CD4-positive, alpha-beta T cell treated with Interleukin-6 for 4 hours (primary cell): ENCODE data around the gene KSR1.
A peak's percentile ranks its signal among the peaks of the same experiment; 100 is the strongest.
"Not testable (repeated sequence)": the region's sequence is repeated elsewhere in the genome, so short reads cannot be mapped to it uniquely, and the experiment has no call there.

ENCODE experiments used
- DNase-seq: peaks from one replicate; pipeline ENCODE4 v3.0.0-alpha.2; 2020; ENCODE audit warnings: mixed read lengths

KSR1 gene

DNA sequence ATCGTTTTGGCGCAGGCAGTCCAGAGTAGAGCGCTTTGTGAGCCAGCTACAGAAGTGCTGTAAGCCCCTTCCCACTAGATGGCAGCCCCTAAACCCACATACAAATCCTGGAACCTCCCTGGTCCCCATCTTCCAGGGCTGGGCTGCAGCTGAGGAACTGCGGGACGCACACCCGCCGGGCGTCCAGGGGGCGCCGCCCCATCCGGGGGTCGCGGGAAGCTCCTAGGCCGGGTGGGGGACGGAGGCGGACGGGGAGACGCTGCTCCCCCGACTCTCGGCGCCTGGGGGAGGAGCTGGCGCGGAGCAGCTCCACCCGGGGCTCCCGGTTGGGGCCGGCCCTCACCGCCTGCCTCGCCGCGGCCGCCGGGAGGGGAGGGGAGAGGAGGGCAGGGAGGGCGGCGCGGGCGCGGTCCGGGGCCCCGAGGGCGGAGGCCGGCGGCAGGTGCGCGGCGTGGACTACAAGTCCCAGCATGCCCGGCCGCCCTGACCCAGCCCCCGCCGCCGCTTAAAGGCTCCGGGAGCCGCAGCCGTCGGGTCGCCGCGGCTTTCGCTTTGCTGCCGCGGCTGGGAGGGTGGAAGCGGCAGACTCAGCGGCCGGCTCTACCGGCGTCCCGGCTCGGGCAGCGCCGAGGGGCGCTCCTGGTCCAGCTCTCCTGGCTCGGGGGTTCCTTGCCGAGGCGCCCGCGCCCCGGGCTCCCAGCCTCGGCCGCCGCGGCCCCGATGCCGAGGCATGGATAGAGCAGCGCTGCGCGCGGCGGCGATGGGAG lies at the start of gene KSR1:
KSR1 (plus strand) TSS at position 535 of the 767 bp plus-strand sequence; CDS start at position 731, 196 bp downstream.
- peak; percentile 89 for DNase-seq

DNA sequence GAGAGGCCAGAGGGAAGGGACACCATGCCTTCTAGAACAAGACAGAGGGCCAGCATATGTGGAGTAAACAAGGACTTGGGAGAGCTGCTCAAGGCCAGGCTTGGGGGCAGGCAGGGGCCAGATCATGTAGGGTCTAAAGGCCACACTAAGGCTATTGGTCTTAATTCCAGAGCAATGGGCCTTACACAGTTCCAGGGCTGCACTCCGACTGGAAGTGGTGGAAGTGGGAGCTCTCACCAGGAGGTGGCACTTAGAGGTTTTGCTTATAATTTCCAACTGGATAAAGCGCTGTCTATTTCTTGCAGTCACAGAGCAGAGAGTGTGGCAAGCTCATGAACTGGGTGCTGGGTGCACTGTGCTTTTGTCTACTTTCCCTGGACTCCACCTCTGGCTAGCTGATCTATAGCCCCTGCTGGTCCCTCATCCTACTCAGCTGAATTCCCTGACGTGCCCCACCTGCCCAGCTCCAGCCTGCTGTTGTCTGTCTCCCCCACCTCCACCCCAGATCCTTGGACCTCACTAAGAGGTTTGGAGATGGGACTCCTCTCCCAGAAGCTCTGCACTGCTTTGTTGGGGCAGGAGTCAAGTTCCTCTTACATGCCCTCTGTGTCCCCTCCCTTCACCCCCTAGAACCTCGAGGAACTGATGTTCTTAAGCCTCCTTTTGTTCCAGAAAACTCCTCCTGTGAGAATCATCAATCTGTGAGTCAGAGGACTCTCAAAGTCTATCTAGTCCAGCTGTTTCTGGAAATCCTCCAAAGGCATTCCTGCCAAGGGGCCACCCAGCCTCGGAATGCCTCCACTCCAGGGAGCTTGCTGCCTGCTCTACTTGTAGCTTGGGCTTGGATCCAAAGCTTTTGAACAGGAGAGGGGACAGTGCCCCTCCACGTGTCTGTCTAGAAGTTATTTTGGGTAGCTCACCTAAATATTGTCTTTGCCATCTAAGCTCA lies 48.1 kb upstream of the KSR1 start:
- no peak for DNase-seq

DNA sequence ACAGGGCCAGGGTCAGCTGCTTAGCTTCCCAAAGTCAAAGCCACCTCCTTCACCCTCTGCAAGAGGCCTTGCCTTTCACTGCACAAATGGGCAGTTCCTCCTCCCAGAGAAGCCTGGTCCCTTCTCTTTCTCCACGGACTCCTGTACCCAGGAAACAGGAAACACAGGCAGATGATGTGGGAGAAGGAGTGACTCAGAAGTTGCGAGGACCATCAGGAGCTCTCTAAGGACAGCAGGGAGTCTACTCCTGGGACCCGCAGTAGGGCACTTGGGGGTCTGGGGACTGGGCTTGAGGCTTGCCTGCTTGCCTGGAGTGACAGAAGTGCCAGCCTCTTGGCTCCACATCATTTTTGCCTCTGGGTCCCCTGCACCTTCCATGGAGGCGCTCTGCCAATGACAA lies 47.4 kb upstream of the KSR1 start:
- no peak for DNase-seq

DNA sequence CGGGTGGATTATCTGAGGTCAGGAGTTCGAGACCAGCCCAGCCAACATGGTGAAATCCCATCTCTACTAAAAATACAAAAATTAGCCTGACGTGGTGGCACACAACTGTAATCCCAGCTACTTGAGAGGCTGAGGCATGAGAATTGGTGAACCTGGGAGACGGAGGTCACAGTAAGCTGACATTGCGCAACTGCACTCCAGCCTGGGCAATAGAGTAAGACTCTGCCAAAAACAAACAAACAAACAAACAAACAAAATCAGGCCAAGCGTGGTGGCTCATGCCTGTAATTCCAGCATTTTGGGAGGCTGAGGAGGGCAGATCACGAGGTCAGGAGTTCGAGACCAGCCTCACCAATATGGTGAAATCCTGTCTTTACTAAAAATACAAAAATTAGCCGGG lies 44.1 kb upstream of the KSR1 start:
- not testable (repeated sequence) for DNase-seq

DNA sequence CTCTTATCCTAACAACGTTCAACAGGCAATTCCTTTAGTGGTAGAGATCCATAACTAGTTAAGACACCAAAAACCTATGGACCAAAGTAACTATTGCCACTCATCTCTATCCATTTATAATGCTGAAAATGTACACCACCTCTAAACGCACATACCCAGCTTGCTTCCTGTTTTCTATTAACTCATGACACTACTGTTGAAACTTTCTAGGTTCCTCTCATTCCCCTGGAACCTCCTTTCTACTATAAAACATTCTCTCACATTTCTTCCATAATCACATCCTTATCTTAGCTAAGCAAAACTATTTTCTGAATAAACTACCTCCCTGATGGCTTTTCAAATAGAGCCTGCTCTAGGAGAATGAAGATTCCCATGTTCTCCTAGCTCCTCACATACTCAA lies 42.9 kb upstream of the KSR1 start:
- DNase-seq = no peak

DNA sequence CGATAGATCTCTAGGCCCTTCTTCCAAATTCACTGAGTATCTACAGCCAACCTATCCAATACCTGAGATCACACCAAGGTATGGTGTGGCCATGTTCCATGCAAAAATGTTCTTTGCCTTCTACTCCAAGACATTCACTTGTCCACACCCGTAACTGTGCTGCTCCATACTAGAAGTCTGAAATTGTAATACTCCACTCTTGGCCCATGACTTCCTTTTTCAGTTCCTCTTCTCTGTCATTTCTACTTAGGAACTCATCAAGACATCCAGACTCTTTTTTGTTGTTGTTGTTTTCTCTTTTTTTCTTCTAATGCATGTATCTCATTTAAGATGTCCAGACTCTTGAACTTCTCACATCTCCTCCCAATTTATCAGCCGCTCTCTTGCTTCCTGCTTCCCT lies 42.5 kb upstream of the KSR1 start:
- no peak for DNase-seq

DNA sequence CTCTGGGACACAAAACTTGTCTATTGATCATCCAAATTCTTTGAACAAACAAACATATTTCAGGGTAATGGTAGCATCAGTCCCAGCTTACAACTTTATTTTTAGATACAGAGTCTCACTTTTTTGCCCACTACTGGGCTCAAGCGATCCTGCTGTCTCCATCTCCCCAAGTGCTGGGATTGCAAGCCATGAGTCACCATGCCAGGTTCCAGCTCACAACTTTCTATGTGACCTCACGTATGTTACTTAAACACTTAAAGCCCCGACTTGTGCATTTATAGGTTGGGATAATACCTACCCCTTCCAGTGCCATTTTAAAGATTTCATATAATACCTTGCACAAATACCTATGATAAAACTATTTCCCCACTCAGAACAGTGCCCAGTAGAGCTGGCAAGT lies 42.0 kb upstream of the KSR1 start:
- DNase-seq = no peak

DNA sequence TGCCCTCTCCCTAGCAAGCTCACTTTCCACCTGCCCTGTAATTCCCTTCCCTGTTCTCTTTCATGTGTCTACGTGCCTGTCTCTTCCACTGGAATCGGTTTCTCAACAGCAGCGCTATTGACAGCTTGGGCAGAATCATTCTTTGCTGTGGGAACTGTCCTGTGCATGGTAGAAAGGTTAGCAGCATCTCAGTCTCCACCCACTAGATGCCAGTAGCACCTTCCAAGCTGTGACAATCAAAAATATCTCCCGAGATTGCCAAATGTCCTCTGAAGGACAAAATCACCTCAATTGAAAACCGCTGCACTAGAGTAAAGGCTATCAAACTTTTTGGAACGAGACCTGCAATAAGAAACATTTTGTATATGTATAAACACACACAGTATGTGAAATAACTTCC lies 41.6 kb upstream of the KSR1 start:
- DNase-seq = no peak

DNA sequence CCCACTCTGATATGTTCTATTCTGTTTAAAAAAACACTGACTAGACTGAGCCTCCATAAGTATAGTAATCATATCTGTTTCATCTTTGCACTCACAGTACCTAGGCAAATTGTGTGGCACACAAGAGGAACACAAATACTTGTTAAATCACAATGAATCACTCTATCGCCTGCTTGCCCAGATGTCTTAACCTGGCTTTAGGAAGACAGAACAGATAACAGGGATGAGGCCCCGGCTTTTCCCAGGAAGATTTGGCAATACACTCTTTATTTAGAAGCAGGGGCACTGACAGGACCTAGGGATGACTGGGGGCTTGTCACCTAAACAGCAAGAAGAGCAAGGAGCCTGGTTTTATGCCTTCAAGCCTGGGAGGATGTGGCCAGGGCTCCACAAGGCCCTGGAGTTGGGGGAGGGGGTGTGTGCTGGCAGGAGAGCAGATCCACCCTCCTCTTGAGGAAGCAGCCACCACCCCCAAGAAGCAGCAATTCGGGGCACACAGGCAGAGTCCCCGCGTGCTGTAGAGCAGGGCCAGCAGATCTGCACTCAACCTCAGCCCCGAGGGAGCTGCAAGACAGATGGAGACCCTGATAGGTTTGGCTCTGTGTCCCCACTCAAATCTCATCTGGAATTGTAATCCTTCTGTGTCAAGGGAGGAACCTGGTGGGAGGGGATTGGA lies 41.0 kb upstream of the KSR1 start:
- no peak for DNase-seq

DNA sequence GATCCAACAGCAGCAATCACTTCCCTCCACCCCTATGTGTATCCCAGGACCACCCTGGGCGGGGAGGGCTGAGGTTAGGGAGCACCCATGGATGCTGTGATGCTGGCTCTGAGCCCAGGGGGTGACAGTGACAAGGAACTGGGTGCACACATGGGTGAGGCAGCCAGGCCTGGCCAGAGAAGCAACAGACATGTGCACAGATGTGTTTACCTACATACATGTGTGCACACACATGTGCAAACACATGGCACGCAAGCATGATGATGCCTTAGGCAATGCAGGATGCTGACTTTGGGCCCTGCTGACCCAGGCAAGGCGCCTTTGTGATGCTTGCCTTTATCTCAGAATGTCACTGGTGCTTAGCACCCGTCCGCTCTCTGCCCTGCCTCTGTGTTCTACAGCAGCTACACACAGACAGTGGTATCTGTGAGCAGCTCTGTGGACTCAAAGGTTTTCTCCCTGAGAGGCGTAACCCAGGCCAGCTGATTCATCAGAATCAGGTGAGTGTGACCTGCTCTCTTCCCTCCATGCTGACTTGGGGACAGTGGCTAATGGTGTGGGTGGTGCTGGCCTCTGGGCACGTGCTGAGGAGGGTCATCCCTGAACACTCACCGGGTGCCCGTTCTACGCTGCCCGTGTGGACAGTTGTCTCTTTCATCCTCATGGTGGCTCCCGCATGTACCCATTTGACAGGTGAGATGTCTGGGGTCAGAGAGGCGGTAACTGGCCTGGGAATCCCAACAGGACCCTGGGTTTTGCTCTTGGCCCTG lies 38.5 kb upstream of the KSR1 start:
- DNase-seq = no peak

DNA sequence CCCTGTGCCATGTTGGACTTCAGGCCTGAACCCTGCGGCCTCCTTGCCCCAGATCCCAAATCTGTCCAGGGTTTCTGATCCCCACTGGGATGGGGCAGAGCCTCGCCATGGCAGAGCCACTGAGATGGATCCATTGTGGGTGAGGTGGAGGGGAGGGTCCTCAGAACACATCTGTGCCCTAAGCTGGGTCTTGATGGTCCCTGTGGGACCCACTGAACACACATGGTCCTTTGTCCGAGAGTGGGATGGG lies 38.0 kb upstream of the KSR1 start:
- DNase-seq = no peak

DNA sequence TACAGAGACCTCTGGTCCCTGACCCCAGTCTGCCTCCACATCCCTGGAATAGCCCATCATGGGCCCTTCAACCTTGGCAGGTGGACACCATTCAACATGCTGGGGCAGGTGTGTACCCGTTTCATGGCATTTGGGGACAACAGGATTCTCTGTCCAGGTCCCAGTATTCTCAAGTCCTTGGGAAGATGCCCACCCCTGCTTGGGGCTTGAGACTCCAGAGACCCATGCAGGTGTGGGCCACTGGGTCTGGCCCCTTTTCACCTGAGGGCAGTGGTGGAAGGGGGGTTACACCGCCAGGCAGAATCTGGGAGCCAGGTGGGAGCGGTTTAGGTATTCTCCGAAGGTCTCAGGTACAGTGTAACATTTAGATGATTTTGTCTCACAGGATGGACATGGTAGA lies 37.1 kb upstream of the KSR1 start:
- no peak for DNase-seq

DNA sequence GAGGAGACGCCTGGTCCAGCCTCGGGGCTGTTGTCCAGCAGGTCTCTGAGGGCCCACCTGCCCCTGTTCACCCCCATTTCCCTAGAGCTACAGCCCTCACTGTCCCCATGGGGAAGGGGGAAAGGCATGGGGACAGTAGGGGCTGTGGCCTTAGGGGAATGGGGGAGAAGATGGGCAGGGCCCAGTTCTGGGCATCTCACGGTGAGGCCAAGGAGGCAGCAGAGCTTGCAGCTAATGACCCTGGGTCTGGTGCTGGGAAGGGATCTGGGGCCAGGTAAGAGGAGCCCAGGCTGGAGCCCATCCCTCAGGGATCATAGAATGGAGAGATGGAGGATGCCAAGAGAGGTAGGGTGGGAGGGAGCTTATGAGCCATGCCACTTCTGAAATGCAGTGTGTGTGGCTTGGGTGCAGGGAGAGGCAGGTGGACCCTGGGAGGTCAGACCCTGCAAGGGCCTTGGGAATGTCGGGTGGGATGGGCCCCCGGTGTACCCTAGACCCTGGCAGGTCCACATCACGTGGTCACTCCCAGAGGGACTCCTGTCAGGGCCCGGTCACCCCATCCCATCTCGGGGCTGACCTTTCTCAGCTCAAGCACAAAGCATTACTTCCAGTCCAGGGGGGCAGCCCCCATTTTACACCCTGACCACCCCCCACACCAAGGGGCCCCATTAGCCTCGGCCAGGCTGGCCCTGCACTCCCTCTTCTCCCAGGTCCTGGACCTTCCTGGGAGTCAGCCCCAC lies 35.9 kb upstream of the KSR1 start:
- no peak for DNase-seq

DNA sequence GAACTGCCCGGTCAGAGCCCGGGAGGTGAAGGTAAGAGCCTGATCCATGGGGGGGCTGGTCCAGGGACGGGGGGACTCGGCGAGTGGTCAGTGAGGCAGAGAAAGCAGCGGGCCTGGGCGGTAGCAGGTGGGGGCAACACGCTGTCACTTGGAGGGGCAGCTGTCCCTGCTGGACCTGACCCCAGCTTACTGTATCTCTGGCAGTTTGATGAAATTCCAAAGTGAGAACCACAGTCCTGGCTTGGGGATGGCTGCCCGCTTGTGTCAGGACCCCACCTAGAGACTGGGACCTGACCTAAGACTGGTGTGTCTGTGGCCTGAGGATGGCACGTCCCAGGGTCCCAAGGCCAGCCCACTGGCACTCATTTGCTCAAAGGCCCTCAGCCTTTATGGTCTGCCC lies 35.1 kb upstream of the KSR1 start:
- no peak for DNase-seq

DNA sequence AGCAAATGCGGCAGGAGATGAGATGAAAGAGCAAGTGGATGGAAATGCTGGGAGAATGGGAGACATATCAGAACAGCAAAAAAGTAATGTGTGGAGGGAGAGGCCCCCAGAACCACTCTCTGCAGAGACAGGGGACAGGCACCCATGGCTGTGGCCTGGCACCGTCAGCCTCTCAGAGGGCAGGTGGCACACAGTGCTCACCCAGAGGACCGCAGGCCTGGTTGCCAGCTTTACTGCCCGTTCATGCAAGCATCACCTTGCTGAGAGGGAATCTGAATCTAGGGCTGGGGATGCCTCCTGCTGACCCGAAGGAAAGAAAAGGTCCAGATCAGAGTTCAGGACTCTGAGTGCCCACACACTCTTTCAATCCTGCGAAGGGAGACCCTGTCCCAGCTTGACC lies 34.6 kb upstream of the KSR1 start:
- not testable (repeated sequence) for DNase-seq

DNA sequence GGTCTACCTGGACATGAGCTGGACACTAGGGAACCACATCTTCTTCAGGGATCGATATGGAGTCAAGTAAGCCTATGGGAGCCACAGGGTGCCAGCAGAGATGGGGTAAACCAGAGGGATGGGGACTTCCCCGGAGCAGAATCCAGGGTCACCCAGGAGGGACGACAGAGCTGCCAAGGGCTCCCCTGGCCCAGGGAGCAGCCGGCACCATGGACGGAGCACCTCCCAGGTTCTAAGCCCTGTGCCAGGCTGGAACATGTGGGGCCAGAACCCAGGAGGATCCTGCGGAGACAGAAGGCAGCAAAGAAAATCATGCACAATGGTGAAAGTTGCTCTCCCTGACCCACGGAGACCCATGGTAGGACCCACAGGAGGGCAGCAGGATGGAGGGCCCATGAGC lies 33.6 kb upstream of the KSR1 start:
- DNase-seq = no peak

DNA sequence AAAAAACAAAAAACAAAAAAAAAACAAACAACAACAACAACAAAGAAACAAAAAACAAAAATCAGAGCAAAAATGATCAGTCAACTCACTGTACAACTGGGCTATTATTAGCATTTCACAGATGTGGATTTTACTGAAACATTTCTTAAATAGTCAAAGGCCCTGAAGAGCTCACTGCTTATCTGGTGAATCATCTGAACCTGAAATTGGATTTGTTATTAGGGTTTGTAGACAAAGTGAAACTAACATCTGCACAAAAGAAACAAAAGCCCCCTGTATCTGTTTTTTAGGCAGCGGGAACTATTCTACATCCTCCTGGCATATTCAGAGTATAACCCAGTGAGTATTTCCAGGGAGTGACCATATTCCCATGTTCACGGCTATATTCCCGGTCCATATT lies 32.6 kb upstream of the KSR1 start:
- no peak for DNase-seq

DNA sequence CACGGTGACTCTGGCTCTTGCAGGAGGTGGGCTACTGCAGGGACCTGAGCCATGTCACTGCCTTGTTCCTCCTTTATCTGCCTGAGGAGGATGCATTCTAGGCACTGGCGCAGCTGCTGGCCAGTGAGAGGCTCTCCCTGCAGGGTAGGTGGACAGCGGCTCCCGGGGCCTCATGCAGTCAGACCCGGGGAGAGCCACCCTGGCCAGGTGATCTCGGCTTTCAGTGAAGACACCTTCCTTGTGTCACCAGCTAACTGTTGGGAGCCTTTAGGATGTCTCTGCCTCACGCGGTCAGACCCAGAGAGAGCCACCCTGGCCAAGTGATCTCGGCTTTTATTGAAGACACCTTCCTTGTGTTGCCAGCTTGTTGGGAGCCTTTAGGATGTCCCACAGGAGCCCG lies 31.7 kb upstream of the KSR1 start:
- no peak for DNase-seq

DNA sequence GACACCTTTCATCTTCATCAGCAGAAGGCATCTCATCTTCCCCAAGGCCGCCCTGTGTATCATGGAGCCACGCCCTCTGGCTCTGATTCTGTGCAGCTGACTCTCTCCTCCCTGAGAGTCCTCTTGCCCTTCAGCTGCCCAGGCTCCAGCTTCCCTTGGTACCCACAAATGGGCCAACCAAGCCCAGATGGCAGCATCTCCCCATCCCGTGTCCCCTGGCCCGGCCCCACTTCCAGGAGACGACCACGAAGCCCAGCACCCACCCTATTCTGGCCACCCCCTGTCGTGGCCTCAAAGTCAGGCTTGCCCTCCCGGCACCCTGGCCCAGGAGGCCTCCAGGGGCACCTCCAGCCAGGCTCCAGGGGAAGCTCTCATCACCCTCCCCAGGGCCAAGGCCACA lies 31.3 kb upstream of the KSR1 start:
- DNase-seq = no peak

DNA sequence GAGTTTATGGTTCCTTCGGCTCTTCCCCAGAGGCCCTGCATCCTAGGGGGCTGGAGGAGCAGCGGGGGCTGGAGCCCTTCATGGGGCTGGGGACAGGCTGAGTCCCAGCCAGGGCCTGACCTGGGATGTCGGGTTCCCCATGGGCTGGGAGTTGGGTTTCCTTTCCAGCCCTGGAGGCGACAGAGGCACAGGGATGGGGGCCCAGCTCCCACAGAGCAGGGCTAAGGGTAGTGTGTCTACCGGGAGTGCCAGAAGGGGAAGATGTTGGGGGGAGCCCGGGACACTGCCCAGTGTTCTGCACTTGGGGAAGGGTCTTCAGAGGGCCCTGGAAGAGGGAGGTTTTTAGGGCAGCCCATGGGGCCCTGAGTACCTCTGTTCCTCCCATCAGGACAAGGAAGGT lies 30.7 kb upstream of the KSR1 start:
- not testable (repeated sequence) for DNase-seq

DNA sequence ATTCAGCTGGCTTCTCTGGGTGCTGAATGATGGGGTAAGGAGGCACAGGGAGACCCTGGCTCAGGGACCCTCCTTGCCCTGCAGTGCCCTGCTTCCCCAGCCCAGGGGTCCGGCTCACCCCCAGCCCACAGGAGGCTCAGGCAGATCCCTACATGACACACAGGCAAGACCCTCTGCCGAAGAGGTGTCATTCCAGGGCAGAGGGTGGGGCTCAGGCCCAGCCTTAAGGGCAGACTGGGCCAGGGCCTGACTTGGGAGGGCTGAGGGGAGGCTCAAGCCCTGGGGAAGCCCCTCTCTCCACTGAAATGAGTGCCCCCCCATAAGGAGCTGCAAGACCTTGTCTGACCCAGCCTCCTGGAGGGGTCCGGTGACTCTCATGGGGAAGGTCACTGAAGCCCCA lies 30.3 kb upstream of the KSR1 start:
- no peak for DNase-seq

DNA sequence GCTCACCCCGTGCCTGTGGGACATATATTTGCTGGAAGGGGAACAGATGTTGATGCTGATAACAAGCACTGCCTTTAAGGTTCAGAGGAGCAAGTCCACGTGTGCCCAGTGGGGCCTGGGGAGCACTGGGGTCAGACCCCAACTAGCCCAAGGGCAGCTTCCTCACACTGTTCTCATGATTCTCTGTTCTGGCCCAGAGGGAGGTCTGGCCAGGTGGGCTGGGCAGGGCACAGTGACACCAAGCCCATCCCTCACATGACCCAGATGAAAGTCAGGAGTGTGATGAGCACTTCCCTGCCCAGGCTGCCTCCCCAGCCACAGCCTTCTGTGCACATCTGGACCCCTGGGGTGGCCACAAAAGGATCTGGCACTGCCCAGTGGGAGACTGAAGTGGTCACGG lies 29.8 kb upstream of the KSR1 start:
- DNase-seq = not testable (repeated sequence)
